Nephron (organoid): ENCODE measurements around the gene TRIM69.

Experiments
- H3K27ac Mint-ChIP-seq, 3 experiments: 2 replicates each; pipeline ENCODE4 v1.8.0; 2020; ENCODE audit warnings: mixed read lengths in 3 of 3, mild to moderate bottlenecking in 2 of 3, moderate library complexity in 1 of 3
- H3K27me3 Mint-ChIP-seq: 2 replicates; pipeline ENCODE4 v1.8.0; 2021; ENCODE audit warnings: low read depth, mild to moderate bottlenecking, moderate library complexity, mixed read lengths
- H3K36me3 Mint-ChIP-seq: 2 replicates; pipeline ENCODE4 v1.8.0; 2020; ENCODE audit warnings: low read depth, mixed read lengths
- H3K4me1 Mint-ChIP-seq: 2 replicates; pipeline ENCODE4 v1.8.0; 2020; ENCODE audit warnings: mixed read lengths
- H3K4me3 Mint-ChIP-seq, 3 experiments: 2 replicates each; pipeline ENCODE4 v1.8.0; 2020; ENCODE audit warnings: mild to moderate bottlenecking in 3 of 3, mixed read lengths in 3 of 3, moderate library complexity in 2 of 3
- H3K9me3 Mint-ChIP-seq: 2 replicates; pipeline ENCODE4 v1.8.0; 2020; ENCODE audit warnings: mixed read lengths
- CTCF ChIP-seq, 3 experiments: fragments of 200-600 bp; sonication (generic); IDR thresholded peaks; one replicate each; pipeline ENCODE4 v1.5.0; 2021; ENCODE audit warnings: antibody characterized with exemption in 3 of 3; ENCODE audit not compliant: unreplicated experiment in 3 of 3

TRIM69 gene

DNA sequence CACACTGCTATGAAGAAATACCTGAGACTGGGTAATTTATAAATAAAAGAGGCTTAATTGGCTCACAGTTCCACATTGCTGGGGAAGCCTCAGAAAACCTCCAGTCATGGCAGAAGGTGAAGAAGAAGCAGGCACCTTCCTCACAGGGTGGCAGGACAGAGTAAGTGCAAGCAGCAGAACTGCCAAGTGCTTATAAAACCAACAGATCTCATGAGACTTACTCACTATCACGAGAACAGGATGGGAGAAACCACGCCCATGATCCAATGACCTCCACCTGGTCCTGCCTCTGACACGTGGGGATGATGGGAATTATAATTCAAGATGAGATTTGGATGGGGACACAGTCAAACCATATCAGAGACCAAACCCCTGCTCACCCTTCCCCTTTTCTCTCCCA, 75.0 kb downstream of the TRIM69 start:
- Mint-ChIP-seq H3K36me3 (no peaks in the 10 kb centered on the region), H3K9me3 (no peaks in the 10 kb centered on the region), H3K4me3 (no peak overlapping the region), H3K4me1 (no peaks in the 10 kb centered on the region), H3K27me3 (peaks cover 47% of the 10 kb centered on the region), H3K27ac (no peak overlapping the region)
- no peak for TF ChIP-seq CTCF (IDR thresholded peaks at IDR 0.05; ENCODE audit: unreplicated experiment in 3 of 3)

GRCh38 chr15:44812029-44812517, 75.7 kb downstream of the TRIM69 start:
- Mint-ChIP-seq H3K4me1 (no peaks in the 10 kb centered on the region), H3K4me3 (no peak overlapping the region), H3K27me3 (peaks cover 41% of the 10 kb centered on the region), H3K9me3 (no peaks in the 10 kb centered on the region), H3K36me3 (no peaks in the 10 kb centered on the region), H3K27ac (no peak overlapping the region)
- TF ChIP-seq CTCF (IDR thresholded peaks at IDR 0.05; ENCODE audit: unreplicated experiment in 3 of 3) = no peak

- Mint-ChIP-seq H3K9me3 (no peaks in the 10 kb centered on the region), H3K36me3 (no peaks in the 10 kb centered on the region), H3K27me3 (peaks cover 39% of the 10 kb centered on the region), H3K4me3 (no peak overlapping the region), H3K4me1 (no peaks in the 10 kb centered on the region), H3K27ac (no peak overlapping the region)
- TF ChIP-seq CTCF (IDR thresholded peaks at IDR 0.05; ENCODE audit: unreplicated experiment in 3 of 3) = no peak
Measured at GRCh38 chr15:44813231-44813630, 76.9 kb downstream of the TRIM69 start.
